A673 (cell line): ENCODE data around the gene PDE6A. TPM values are rescaled to one million over a fixed set of nuclear protein-coding genes. Genes with fewer than 3 reads are reported as not detected.
A peak's percentile ranks its signal among the peaks of the same experiment; 100 is the strongest.

Experiments
- BruUV-seq: library from RNA; stranded (reverse); fragments of 400-500 nt; replicated peaks from 2 replicates; lab custom pipeline; 2021; lab: Mats Ljungman, UMichigan
- CTCF ChIA-PET: fragments of 300-600 bp; sonication (Branson Sonifier 250); formaldehyde crosslinking; loops from one replicate; lab custom pipeline; 2022; ENCODE audit warnings: antibody characterized with exemption; lab: Charles Lee
- POLR2A ChIA-PET: fragments of 300-600 bp; sonication (Branson Sonifier 250); formaldehyde crosslinking; loops from one replicate; lab custom pipeline; 2022; ENCODE audit warnings: antibody characterized with exemption; ENCODE audit not compliant: low non-redundant PET; lab: Charles Lee
- DNase-seq: peaks from one replicate; pipeline ENCODE4 v3.0.0-alpha.2; 2015; ENCODE audit warnings: low spot score
- H3K27ac ChIP-seq: fragments of 200-600 bp; sonication (generic); 2 replicates; pipeline ENCODE4 v1.5.1; 2016; ENCODE audit warnings: mixed run types, low read depth, mild to moderate bottlenecking, mixed read lengths, antibody characterized with exemption, low read length; ENCODE audit not compliant: poor library complexity, severe bottlenecking
- H3K27me3 ChIP-seq: fragments of 200-600 bp; sonication (generic); replicated peaks from 2 replicates; pipeline ENCODE4 v1.6.1; 2017; ENCODE audit warnings: mixed run types, low read depth, mild to moderate bottlenecking, mixed read lengths, antibody characterized with exemption, low read length; ENCODE audit not compliant: insufficient read depth, poor library complexity
- H3K36me3 ChIP-seq: fragments of 200-600 bp; sonication (generic); 2 replicates; pipeline ENCODE4 v1.6.1; 2016; ENCODE audit warnings: mixed run types, mild to moderate bottlenecking, mixed read lengths, antibody characterized with exemption, low read length; ENCODE audit not compliant: insufficient read depth, poor library complexity, severe bottlenecking
- H3K4me1 ChIP-seq: fragments of 200-600 bp; sonication (generic); 2 replicates; pipeline ENCODE4 v1.6.1; 2017; ENCODE audit warnings: mixed run types, mild to moderate bottlenecking, mixed read lengths, antibody characterized with exemption, low read length; ENCODE audit not compliant: insufficient read depth, poor library complexity, severe bottlenecking
- H3K4me3 ChIP-seq: fragments of 200-600 bp; sonication (generic); 2 replicates; pipeline ENCODE4 v1.5.1; 2016; ENCODE audit warnings: low read depth, mixed run types, mild to moderate bottlenecking, mixed read lengths, low read length; ENCODE audit not compliant: poor library complexity, severe bottlenecking
- H3K9me3 ChIP-seq: fragments of 200-600 bp; sonication (generic); 2 replicates; pipeline ENCODE4 v1.6.1; 2016; ENCODE audit warnings: mixed run types, low read depth, mild to moderate bottlenecking, mixed read lengths, antibody characterized with exemption, low read length; ENCODE audit not compliant: poor library complexity, severe bottlenecking
- EZH2 ChIP-seq: fragments of 200-600 bp; sonication (generic); IDR thresholded peaks from 2 replicates; pipeline ENCODE4 v1.6.1; 2017; ENCODE audit warnings: borderline replicate concordance, low read depth, mild to moderate bottlenecking, mixed read lengths, antibody characterized with exemption, low read length; ENCODE audit not compliant: poor library complexity, severe bottlenecking
- intact Hi-C: fragments of 100-400 bp; cut with micrococcal nuclease; formaldehyde crosslinking; loops from one replicate; pipeline ENCODE4 v1.10.0; 2022; ENCODE audit not compliant: unreplicated experiment
- total RNA-seq: library from RNA; stranded (reverse); gene quantifications from 2 replicates; pipeline ENCODE4 v1.2.3, GENCODE V29; 2021
- TF ChIP-seq, protein P1 (sequence below): fragments of 300-800, 200-600 bp; sonication (generic); conservative IDR thresholded peaks from 2 replicates; pipeline ENCODE4 v1.5.1; 2017; ENCODE audit warnings: low read depth, mild to moderate bottlenecking, antibody characterized with exemption, low read length, moderate library complexity, mixed read lengths

Gene PDE6A
- total RNA-seq, 1 experiment from 2014 or later, result 0.49 TPM

DNA sequence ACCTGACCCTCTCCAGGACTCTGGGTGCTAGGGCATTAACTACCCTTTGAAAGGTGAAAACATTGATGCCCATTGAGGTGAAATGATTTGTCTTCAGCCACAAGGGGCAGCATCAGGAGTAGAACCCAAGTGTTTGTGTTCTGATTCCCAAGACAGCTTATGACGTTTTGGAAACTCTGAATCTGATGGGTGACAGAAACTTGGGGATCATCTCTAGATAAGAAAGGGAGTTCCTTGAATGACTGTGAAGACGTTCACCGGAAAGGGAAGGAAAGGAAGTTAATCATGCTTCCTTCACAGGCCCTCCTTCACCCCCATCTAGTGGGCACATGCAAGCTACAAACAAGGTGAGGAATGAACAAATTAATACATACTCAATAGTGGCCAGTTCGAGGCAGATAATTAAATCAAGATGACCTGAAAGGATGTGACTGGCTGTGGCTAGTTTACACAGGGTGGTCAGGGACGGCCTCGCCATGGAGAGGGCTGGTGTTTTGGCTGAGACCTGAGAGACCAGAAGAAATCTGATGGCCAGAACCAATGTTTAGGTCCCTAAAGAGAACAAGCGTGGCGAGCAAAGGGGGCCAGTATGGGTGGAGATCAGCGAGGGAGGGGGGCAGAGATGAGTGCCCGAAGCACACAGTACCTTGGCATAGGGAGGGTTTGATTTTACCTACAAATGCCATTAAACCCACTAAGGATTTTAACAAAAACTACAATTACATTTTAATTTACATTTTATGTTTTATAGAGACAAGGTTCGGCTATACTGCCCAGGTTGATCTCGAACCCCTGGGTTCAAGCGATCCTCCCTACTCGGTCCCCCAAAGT is 15.0 kb upstream of the PDE6A start:
- TF ChIP-seq, protein P1, sequence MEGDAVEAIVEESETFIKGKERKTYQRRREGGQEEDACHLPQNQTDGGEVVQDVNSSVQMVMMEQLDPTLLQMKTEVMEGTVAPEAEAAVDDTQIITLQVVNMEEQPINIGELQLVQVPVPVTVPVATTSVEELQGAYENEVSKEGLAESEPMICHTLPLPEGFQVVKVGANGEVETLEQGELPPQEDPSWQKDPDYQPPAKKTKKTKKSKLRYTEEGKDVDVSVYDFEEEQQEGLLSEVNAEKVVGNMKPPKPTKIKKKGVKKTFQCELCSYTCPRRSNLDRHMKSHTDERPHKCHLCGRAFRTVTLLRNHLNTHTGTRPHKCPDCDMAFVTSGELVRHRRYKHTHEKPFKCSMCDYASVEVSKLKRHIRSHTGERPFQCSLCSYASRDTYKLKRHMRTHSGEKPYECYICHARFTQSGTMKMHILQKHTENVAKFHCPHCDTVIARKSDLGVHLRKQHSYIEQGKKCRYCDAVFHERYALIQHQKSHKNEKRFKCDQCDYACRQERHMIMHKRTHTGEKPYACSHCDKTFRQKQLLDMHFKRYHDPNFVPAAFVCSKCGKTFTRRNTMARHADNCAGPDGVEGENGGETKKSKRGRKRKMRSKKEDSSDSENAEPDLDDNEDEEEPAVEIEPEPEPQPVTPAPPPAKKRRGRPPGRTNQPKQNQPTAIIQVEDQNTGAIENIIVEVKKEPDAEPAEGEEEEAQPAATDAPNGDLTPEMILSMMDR, result peak; percentile 77
- TF ChIP-seq EZH2, result no peak
- Histone ChIP-seq H3K36me3 (peaks cover 11% of the 10 kb centered on the region), H3K27me3 (no peaks in the 10 kb centered on the region), H3K4me3 (peak overlapping the region; percentile 85), H3K4me1 (peaks cover 27% of the 10 kb centered on the region), H3K27ac (peak overlapping the region; percentile 92), H3K9me3 (no peaks in the 10 kb centered on the region)
- POLR2A ChIA-PET, result interaction anchor here (0.8 kb wide), 1 partner anchor 22 kb away, joined by 4 read pairs; no protein-coding TSS in a partner anchor
- DNase-seq, result peak; percentile 90
- CTCF ChIA-PET, result interaction anchor here (0.6 to 2.1 kb wide), 8 partner anchors 15 to 692 kb away, joined by 3 to 7 read pairs (median 3); partner anchors contain the start of gene PDE6A
- TSS peak; percentile 96 for BruUV-seq
- intact Hi-C loops, result loop anchor here (2.0 kb wide), 1 partner anchor 23 kb away; no protein-coding TSS in a partner anchor

GRCh38 chr5:149957855-149958254 is 13.3 kb upstream of the PDE6A start:
- Histone ChIP-seq H3K9me3 (no peaks in the 10 kb centered on the region), H3K27me3 (no peaks in the 10 kb centered on the region), H3K27ac (no peak overlapping the region), H3K36me3 (peaks cover 5% of the 10 kb centered on the region), H3K4me3 (no peak overlapping the region), H3K4me1 (peaks cover 27% of the 10 kb centered on the region)
- TF ChIP-seq EZH2, result no peak
- TF ChIP-seq, protein P1, result no peak
- intact Hi-C loops, result no loop called here
- ChIA-PET CTCF (no interaction called here), POLR2A (no interaction called here)
- no TSS peak for BruUV-seq
- DNase-seq, result no peak

GRCh38 chr5:149956685-149957084 is 12.1 kb upstream of the PDE6A start:
- no peaks in the 10 kb centered on the region for H3K27me3 ChIP-seq
- POLR2A ChIA-PET, result no interaction called here
- intact Hi-C loops, result no loop called here
- no peaks in the 10 kb centered on the region for H3K36me3 ChIP-seq
- BruUV-seq, result no TSS peak
- CTCF ChIA-PET, result no interaction called here
- H3K4me3 ChIP-seq, result no peak overlapping the region
- peak overlapping the region; percentile 10 for H3K27ac ChIP-seq
- peaks cover 16% of the 10 kb centered on the region for H3K4me1 ChIP-seq
- DNase-seq, result no peak
- no peaks in the 10 kb centered on the region for H3K9me3 ChIP-seq
- no peak for TF ChIP-seq EZH2
- TF ChIP-seq, protein P1, result no peak
